ENCODE measurements around the gene OR2S2.
"Not testable (repeated sequence)": the region's sequence is repeated elsewhere in the genome, so short reads cannot be mapped to it uniquely, and the experiment has no call there.

OR2S2 gene

GRCh38 chr9:35918780-35919179 lies 39.2 kb downstream of the OR2S2 start:
- no peak overlapping the region for H3K4me3 ChIP-seq (ENCODE audit: low read depth, low read length)
- in situ Hi-C loops (cut with HindIII; ENCODE audit: low sequenced_read_pairs) = no loop called here
- no peak for TF ChIP-seq CTCF (IDR thresholded peaks at IDR 0.05; ENCODE audit: low read depth, low read length, missing control alignments)
- no peak for DNase-seq (ENCODE audit: low read depth)

GRCh38 chr9:35917261-35917660 lies 40.7 kb downstream of the OR2S2 start:
- DNase-seq (ENCODE audit: low read depth) = no peak
- in situ Hi-C loops (cut with HindIII; ENCODE audit: low sequenced_read_pairs) = no loop called here
- no peak for TF ChIP-seq CTCF (IDR thresholded peaks at IDR 0.05; ENCODE audit: low read depth, low read length, missing control alignments)

GRCh38 chr9:35915681-35916294 lies 42.2 kb downstream of the OR2S2 start:
- in situ Hi-C loops (cut with HindIII; ENCODE audit: low sequenced_read_pairs) = no loop called here
- no peak for DNase-seq (ENCODE audit: low read depth)

More at GRCh38 chr9:35917261-35917660, 40.7 kb downstream of the OR2S2 start:
- no peak overlapping the region for H3K4me3 ChIP-seq (ENCODE audit: low read depth, low read length)

GRCh38 chr9:35914301-35914807 lies 43.6 kb downstream of the OR2S2 start:
- no peak for TF ChIP-seq CTCF (IDR thresholded peaks at IDR 0.05; ENCODE audit: low read depth, low read length, missing control alignments)
- H3K4me3 ChIP-seq (ENCODE audit: low read depth, low read length) = no peak overlapping the region
- in situ Hi-C loops (cut with HindIII; ENCODE audit: low sequenced_read_pairs) = loop anchor here (5.0 kb wide), 1 partner anchor 52 kb away; no protein-coding TSS in a partner anchor
- no peak for DNase-seq (ENCODE audit: low read depth)

More at GRCh38 chr9:35915681-35916294, 42.2 kb downstream of the OR2S2 start:
- no peak overlapping the region for H3K4me3 ChIP-seq (ENCODE audit: low read depth, low read length)
- no peak for TF ChIP-seq CTCF (IDR thresholded peaks at IDR 0.05; ENCODE audit: low read depth, low read length, missing control alignments)

- H3K4me3 ChIP-seq (ENCODE audit: low read depth, low read length); DNase-seq (ENCODE audit: low read depth): not testable (repeated sequence)
- in situ Hi-C loops (cut with HindIII; ENCODE audit: low sequenced_read_pairs) = loop anchor here (5.0 kb wide), 1 partner anchor 51 kb away; no protein-coding TSS in a partner anchor
Observed at GRCh38 chr9:35913429-35913828, 44.5 kb downstream of the OR2S2 start.

GRCh38 chr9:35912791-35913400 lies 45.1 kb downstream of the OR2S2 start:
- TF ChIP-seq CTCF (IDR thresholded peaks at IDR 0.05; ENCODE audit: low read depth, low read length, missing control alignments) = no peak
- H3K4me3 ChIP-seq (ENCODE audit: low read depth, low read length) = no peak overlapping the region
- DNase-seq (ENCODE audit: low read depth) = no peak
- in situ Hi-C loops (cut with HindIII; ENCODE audit: low sequenced_read_pairs) = loop anchor here (5.0 kb wide), 1 partner anchor 51 kb away; no protein-coding TSS in a partner anchor

GRCh38 chr9:35911690-35912089 lies 46.3 kb downstream of the OR2S2 start:
- no peak overlapping the region for H3K4me3 ChIP-seq (ENCODE audit: low read depth, low read length)
- no peak for TF ChIP-seq CTCF (IDR thresholded peaks at IDR 0.05; ENCODE audit: low read depth, low read length, missing control alignments)
- in situ Hi-C loops (cut with HindIII; ENCODE audit: low sequenced_read_pairs) = loop anchor here (5.0 kb wide), 1 partner anchor 49 kb away; no protein-coding TSS in a partner anchor
- no peak for DNase-seq (ENCODE audit: low read depth)

All from astrocyte of the cerebellum (primary cell).